NCI-H2196 (cell line): Measurements from ENCODE around the gene F13A1.
"Not testable (repeated sequence)": the region's sequence is repeated elsewhere in the genome, so short reads cannot be mapped to it uniquely, and the experiment has no call there.

Experiments used
- DNase-seq: peaks from one replicate; lab custom pipeline; 2025; ENCODE audit not compliant: unreplicated experiment; lab: John Stamatoyannopoulos, UW

The F13A1 gene

DNA sequence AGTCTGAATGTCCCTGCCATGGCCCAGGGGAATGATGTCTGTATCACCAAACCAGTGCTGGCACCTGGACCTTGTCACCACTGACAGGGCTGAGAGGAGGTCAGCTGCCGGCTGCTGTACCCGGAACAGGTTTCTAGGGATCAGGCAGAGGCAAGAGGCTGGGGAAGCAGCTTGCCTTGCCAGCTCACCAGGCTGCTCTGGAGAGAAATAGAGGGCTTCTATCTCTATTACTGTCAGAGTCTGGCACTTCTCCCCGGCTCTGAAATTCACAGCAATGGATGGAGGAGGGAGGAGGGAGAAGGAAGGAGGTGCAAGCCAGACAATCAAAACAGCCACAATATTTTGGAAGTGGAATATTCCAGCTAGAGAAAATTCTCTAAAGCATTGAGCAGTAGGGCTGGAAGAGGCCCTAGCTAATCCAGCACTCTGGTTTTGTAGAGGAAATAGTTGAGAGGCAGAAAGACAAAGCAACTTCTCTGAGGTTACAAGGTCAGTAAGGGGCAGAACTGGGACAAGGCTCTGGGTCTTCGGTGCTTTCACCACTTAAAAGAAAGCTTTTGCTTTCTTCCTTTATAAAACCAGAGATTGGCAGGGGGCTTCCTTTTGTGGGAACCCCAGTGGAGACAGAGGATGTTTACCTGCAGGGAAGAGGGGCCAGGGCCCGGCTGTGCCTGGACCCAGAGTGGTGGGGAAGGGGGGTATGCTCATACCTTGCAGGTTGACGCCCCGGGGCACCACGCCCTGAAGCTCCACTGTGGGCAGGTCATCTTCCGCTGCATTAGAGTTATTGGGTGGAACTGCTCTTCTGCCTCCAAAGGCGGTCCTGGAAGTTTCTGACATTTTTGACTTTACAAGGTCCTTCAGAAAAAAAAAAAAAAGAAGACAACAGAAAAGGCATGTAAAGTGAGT lies 2.4 kb downstream of the F13A1 start:
- DNase-seq, result no peak

DNA sequence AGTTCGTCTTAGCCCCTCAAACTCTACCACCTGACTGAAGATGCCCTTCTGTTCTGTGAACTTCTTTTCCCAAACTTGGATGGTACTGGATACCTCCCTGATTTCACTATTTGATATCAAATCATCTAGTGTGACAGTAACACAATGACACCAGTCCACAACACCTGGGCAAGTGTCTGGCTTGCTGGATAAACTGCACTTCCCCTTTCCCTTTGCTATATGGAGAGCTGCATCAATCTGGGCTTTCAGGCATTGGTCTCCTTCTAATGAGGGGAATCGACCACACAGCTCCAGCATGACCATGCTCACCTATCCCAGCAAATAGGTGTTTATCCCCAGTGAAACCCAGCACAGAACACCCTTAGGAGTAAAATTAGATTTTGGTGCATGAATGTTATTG lies 3.1 kb downstream of the F13A1 start:
- DNase-seq, result no peak

DNA sequence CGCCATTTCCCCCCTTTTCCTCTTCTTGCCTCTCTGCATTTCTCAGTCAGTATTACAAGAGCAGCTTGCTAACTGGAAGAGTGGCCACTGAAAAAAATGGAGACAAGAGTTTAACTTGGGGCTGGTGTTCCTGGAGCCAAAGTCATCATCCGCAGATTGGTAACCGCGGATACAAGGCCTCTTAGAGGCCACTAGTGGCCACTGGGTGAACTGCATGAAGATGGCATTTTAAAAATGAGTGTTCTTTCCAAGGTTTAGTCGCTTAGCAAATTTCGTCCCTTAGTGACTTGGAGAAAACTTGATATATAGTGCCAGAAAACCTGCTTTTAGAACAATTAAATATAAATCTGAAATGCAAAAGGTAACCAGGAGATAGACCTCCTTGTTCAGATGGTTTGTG lies 4.8 kb downstream of the F13A1 start:
- DNase-seq, result peak; percentile 31

DNA sequence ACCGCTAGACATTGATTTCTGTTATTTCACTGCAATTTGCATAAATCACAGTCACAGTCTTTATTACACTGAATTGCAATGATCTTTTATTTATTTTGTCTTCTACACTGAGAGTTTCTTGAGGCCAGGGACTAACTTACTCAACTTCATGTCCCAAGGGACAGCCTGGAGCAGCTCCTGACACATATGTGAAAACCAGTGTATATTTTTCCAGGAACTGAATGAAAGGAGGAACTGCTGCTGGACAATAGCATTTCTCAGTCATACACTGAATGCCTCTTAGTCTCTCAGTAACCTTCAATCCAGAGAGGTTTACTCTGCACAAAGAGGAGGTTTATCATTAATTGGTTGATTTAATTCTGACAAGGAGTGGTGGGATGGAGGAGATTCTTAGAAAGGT lies 5.9 kb downstream of the F13A1 start:
- DNase-seq, result no peak

DNA sequence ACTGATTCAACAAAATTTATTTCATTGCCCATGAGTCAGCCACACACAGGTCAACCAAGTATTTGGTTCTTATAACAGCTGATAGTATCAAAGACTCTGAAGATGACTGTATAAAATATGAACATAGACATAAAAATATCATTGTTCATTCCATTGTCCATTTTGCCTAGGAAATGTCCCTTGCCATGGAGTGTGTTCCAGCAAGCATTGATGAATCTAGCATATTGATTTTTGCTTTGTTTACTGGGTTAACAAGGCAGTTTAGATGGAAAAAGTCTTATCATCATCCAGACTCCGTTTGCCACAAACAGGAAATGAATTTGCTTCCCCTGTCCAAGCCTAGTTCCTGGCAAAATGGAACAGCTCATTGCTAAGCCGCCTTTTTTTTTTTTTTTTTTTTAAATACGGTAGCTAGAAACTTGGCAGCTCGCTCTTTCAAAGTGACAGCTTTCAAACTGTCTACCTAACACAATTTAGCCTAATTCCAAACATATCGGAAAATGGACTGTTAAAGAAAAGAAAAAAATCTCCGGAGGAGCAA lies 7.5 kb downstream of the F13A1 start:
- no peak for DNase-seq

DNA sequence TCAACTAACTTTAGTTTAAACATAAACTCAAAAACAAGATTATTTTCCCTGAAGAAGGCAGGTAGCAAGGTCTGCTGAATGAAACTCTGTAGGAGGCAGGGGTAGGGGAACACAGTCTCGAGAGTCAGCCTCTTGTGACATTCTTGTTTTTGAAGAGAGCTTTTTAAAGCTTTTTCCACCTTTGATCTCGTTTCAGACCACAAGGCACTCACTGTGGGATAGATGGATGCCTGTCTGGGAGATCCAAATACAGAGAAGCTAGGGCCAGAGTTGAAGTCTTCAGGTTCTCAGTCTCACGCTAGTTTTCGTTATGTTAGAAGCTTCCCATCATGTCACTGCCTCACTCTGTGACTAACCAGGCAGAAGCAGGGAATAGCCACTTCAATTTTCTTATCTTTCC lies 14.9 kb downstream of the F13A1 start:
- no peak for DNase-seq

DNA sequence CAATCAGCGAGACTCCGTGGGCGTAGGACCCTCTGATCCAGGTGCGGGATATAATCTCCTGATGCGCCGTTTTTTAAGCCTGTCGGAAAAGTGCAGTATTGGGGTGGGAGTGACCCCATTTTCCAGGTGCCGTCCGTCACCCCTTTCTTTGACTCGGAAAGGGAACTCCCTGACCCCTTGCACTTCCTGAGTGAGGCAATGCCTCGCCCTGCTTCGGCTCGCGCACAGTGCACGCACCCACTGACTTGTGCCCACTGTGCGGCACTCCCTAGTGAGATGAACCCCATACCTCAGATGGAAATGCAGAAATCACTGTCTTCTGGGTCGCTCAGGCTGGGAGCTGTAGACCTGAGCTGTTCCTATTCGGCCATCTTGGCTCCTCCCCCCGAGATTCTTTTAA lies 20.1 kb downstream of the F13A1 start:
- DNase-seq, result not testable (repeated sequence)

DNA sequence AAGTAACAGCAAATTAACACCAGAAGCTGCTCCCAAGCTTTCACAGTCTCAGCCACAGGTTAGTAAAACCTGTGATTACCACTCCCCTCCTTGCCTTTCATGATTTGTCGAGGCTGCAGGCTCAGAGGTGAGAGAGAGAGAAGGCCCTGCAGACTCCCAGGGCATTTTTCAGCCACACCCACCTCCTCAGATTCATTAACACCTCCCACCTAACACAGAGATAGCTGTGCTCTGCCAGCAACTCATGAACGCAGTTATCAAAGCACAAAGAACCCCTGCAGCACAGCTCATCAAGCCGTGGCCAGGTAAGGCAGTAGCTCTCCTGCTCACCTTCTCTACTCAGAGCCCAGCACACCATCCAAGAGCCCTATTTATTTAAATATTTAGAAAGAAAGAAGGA lies 27.1 kb downstream of the F13A1 start:
- no peak for DNase-seq

DNA sequence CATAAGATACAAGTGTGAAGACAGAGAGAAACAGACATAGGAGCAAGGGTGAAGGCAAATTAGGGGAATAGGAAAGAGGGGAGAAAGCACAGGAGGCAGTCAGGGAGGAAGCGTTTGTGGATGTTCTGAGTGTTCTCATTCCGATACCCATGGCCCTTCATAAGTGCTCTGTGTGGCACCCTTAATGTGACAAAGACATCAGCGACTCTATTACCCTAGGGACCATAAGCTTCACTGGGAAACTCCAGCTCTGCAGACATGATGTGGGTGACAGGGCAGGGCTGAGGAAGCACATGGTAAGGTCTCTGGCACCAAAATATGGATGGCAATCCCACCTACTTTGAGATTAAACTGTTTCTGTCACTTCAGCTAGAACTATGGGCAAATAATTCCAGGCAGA lies 33.0 kb downstream of the F13A1 start:
- no peak for DNase-seq

DNA sequence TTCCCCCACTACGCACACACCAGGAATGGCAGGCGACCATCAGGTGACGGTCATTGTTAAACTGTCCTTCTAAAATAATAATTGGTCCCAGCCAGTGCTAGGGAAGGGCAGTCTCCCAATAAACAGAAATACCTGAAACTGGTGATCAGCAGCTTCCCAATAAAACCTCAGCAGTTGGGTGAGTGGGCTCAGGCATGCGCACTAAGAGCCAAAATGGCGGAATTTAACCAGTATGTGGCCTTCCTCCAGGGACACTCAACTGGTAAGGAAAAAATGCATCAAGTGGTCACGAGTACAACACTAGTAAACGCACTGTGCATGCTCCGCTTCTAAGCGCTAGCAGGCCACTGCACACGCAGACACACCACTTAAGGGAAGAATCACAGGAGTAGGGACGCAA lies 34.8 kb downstream of the F13A1 start:
- DNase-seq, result no peak

DNA sequence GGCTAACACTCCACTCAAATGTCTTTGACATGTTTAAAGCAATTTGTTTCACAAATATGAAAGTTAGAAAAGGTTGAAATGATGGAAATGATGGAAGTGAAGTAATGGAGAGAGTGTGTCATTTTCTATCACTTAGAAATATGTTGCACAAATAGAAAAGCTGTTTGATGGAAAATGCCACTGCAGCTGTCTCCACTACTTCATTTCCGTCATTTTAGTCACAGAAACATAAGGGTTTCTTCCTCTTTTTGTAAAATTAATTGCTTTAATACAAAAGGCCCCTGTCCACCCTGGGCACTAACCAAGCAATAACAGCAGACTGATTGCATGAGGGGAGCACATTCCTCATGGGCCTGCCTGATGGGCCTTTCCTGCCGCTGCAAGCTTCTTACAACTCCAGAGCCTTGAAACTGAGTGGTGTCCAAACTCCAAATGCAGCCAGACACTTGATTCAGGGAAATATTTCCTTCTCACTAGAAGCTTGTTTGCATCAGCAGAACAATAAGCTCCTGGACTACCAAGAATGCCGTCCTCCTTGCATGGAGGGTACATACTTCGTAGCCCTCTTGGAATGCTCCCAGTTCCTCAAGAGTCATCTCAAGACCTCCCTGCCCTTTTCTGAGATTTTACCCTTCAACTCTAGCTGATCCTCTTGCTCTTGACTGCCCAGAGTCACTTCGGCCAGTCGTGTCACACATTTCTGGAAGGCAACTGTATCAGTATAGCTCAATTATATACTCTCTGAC lies 36.1 kb downstream of the F13A1 start:
- no peak for DNase-seq

DNA sequence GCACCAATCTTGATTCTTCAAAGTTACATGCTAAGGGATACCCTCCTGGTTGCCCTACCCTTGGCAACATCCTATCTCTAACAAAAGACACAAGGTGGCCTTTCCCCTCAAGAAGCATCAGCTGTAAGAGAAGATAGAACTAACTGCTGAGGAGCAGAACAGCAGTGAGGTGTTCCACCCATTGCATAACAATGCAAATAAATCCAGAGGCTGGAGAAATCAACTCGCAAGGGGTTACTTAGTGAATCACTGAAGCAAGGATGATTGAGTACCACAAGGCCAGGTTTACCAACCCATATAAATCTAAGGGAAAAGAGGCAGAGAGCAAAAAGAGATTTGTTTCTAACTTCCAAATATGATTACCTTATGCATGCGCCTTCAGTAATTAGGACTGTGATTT lies 36.7 kb downstream of the F13A1 start:
- no peak for DNase-seq

DNA sequence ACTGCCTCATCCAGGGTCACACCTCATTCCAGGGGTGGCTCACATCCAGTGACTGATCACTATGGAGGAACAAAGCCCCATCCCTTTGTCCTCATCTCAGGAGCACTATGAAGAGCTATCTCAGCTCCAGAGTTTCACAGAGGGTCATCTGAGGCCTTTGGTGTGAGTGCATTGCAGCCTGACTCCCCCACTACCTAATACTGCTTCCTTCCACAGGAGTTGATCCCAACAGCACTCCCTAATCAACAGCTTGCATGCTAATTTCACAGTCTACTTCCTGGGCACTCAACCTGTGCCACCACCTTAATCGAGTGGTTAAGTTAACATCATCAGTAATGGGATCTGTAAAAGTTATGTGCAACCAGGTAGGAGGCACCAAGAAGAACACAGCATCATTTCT lies 37.7 kb downstream of the F13A1 start:
- DNase-seq, result no peak

DNA sequence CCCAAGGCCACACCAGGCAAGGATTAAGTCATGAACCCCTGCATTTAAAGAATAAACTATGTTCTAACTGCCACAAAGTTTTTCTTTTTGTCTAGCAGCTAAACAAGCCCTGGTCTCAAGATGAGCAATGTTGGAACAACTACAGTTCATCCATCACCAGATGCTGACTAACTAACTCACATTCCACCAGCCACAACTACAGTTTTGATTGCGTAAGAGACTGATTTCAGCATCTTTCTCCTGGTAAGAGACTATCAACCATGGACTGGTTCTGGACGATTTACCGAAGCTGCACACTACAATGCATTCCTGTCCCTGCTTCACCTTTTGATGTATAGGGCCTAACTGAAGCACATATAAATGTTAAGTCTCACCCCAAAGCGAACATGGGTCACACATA lies 43.0 kb downstream of the F13A1 start:
- no peak for DNase-seq

DNA sequence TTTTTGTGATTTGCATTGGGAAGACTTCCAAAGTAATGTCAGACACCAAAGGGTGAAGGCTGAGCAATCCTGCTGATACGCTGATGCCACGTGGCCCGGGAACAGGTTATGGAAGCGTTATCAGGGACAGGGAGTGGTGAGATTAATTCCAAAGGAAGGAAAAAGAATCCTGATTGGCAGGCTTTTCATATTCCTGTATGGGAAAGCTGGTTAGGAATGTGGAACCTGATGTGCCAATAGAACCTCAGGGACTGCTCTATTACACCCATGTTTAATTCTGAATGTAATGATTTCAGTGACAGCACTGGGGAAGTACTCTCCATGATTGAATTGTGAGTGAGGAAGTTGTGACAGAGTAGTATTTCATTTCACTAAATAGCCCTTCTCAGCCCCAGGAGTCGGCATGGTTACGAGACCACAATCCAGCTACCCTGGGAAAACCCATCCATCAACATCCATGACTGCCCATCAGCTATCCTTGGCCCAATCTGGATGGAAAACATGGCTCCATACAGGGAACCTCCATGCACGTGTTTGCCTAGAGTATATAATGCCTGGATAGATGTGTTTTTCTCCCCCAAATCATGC lies 49.4 kb downstream of the F13A1 start:
- no peak for DNase-seq

DNA sequence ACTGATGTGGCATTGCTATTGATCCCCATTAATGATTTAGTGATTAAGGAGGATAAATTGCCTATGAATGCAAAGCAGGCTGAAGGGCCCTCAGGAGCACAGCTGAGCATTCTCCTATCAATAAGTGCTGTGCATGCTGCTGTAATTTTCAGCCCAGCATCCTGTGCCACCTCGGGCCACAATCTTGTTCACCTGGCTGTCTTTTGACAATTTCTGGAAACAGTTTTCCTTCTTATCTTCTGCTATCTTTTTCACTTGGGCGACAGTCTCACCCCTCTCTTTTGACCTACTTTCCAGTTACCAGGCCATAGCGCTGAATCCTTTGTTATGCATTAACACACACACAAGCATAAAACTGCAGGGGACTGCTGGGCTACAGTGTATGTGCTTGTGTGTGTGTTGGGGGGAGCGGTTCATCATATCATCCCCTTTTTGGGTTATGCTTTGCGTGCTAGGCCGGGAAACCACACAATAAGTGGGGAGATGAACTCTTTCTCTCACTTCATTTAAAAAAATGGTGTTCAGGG lies 60.2 kb downstream of the F13A1 start:
- no peak for DNase-seq

DNA sequence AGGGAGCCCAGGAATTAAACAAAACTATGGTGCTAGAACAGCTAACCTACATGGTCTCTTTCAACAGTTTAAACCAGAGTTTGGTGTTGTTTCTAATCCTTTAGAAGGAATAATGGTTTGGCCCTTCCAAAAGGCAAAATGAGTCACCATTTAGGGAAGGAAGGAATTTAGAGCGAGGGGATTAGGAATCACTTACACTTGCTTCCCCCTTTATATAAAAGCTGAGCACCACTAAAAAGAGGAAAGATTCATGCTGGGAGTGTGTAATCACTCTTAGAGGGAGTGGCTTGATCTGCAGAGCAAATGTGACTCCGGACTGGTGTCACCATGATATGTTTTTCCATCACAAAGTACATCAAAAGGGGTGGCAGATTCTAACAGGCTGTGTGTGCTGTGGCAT lies 63.6 kb downstream of the F13A1 start:
- no peak for DNase-seq

DNA sequence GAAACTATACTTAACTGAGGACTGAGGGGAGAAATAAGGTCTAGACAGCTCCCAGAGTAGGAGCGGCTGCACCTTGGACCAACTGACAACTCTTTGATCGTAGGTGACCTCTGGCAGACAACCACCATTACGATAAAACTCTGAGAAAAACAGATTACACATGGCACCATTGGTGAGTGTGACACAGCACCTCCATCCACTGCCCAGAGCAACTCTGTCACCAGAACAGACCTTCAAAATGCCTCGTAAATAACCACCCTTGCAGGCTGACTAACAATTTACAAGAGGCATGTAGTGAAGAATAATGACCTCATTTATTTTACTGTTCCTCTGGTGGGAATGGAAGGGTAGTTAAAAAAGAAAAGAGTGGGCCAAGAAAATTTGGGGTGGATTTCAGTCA lies 64.2 kb downstream of the F13A1 start:
- DNase-seq, result no peak

DNA sequence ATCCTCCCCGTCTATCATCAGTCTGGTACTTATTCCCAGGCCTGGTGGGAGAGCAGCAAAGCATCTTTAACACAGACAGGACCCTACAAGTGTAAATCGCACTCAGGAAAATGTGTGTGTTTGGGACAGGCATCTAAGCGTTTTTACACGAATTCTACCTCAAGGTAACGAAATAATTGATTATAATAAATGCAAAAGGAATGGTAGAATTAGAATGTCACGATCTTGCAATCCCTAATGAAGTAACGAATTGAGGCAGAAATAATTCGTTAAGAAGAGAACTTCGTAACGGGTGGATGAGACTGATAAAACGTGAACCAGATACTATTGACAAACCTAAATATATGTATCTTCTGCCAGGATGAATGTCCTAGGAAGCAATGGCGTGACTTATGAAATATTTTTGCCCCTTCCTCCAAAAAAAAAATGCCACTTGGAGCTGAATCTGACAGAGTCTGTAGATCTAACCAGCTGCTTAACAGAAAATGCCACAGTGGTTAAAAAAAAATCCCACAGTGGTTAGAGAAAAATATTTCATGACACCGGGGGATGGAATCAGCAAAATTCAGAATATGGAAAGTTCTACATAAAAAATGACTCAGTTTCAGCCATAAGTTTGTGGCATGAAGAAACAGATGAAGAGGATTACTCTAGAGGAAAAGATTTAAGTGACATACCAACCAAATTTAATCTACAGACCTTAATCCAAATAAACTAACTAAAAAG lies 68.7 kb downstream of the F13A1 start:
- DNase-seq, result no peak

DNA sequence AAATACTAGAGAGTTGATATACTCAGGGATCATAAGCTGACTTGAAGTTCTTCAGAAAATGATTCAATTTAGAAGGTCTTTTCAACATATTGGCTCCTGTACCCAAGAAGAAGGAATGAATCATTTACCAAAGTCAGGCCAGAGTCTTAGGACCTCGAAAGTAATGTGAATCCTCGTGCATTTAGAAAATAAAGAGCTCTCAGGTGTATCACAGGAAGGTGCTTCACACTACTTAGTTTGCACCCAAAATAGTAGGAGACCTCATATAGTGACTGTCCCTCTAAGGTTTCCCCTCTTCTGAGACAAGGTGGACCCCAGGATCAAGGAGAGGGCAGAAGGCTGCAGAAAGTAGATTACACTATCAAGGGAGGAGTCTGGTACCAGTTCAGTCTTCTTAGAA lies 71.8 kb downstream of the F13A1 start:
- DNase-seq, result no peak

DNA sequence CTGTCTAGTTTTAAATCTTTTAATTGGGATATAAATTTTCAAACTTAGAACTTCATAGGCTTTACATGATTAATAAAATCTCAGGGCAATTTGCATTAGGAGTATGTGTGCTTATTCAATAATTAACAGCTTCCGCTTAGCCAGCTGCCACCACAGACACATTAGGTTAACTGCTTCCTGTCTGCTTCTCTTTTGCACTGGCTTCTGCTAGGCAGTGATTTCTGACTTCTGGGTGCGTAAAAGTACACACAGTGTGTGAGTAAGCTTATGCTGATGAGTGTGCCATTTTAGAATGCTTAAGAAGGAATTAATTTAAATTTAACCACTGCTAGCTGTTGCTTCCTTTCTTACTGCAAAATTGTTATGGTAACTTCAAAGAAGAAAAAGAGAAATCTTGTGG lies 73.9 kb downstream of the F13A1 start:
- DNase-seq, result no peak
